HG03139 (cell line): Measurements from ENCODE around the gene SFMBT2.
"Not testable (repeated sequence)": the region's sequence is repeated elsewhere in the genome, so short reads cannot be mapped to it uniquely, and the experiment has no call there.

Experiments used
- ATAC-seq: cut with Tn5 transposase; IDR thresholded peaks from one replicate; pipeline ENCODE4 v1.9.1; 2021; ENCODE audit not compliant: unreplicated experiment

The SFMBT2 gene

DNA sequence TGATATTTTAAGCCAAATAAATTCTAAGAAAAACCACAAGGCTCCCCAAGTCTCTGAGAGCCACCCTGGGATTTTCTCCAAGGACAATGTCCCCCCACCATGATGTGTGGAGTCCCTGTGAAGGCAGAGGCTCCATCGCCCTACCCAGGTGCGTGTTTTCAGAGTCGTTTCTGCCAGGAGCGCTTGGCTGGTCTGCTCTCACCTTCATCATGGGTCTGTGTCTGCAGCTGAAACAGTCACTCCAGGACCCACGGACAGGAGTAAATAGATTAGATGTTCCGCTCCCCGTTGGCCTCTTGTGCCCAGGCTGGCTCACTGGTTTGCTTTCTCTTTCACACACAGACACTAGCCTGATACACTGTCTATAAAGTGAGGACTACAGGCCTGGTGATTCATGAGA, 217.5 kb downstream of the SFMBT2 start:
- no peak for ATAC-seq

DNA sequence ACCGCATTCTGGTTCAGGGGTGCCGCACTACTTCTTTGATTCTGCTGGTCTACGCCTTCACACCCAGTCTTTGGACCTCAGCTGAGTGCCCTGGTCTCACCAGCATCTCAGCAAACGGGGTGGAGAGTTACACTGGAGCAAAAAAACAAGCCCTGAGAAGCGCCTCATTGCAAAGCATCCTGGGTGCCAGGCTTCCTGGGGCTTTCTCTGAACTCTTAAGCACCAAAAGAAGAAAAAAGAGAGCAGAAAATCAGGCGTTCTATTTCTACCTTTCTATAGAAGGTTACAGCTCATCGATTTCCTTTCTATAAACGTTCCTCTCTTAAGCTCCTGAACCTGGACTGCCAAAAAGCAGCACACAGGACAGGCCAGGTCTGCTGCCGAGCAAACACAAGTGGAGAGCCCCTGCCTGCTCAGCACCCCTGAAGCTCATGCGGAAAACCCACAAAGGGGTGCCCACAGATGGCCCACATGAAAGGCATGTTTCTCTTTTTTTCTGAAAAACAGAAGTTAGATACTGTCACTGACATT, 217.9 kb downstream of the SFMBT2 start:
- ATAC-seq = no peak

GRCh38 chr10:7192061-7192460, 218.8 kb downstream of the SFMBT2 start:
- ATAC-seq = no peak

DNA sequence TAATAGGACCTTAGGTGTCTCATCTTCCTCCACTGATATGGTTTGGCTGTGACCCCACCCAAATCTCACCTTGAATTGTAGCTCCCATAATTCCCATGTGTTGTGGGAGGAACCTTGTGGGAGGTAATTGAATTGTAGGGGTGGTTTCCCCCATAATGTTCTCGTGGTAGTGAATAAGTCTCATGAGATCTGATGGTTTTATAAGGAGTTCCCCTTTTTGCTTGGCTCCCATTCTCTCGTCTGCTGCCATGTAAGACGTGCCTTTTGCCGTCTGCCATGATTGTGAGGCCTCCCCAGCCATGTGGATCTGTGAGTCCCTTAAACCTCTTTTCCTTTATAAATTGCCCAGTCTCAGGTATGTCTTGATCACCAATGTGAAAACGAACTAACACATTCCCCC, 220.1 kb downstream of the SFMBT2 start:
- not testable (repeated sequence) for ATAC-seq

DNA sequence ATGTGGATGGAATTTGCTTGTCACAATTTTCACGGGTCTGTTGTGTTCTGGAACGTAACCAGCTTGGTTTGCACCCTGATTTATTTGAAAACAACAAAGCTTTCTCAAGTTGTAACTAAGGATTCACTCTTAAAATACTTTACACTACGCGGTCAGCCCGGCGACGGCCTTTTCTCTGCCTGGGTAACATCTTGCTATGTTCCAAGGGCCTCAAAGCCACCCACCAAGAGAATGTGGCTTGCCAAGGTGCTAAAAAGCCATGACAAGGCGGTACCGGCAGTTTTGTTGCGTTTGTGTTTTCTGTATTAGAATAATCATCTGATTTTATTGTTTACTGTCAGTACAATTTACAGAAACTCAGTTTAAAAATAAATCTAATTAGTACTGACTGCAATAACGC, 220.9 kb downstream of the SFMBT2 start:
- ATAC-seq = no peak

- ATAC-seq = no peak
Measured at GRCh38 chr10:7188456-7189050, 222.3 kb downstream of the SFMBT2 start.

GRCh38 chr10:7186387-7187018, 224.3 kb downstream of the SFMBT2 start:
- no peak for ATAC-seq

- no peak for ATAC-seq
Measured at GRCh38 chr10:7185367-7185690, 225.5 kb downstream of the SFMBT2 start.

GRCh38 chr10:7184660-7185366, 226.0 kb downstream of the SFMBT2 start:
- ATAC-seq = no peak

DNA sequence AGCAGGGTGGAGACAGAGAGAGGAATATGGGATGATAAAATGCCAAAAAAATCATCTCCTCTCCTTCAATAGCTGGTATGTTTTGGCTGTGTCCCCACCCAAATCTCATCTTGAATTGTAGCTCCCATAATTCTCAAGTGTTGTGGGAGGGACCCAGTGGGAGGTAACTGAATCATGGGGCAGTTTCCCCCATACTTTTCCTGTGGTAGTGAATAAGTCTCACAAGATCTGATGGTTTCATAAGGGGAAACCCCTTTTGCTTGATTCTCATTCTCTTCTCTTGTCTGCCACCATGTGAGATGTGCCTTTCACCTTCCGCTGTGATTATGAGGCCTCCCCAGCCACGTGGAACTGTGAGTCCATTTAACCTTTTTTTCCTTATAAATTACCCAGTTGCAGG, 226.7 kb downstream of the SFMBT2 start:
- not testable (repeated sequence) for ATAC-seq

GRCh38 chr10:7182327-7182726, 228.5 kb downstream of the SFMBT2 start:
- ATAC-seq = not testable (repeated sequence)

DNA sequence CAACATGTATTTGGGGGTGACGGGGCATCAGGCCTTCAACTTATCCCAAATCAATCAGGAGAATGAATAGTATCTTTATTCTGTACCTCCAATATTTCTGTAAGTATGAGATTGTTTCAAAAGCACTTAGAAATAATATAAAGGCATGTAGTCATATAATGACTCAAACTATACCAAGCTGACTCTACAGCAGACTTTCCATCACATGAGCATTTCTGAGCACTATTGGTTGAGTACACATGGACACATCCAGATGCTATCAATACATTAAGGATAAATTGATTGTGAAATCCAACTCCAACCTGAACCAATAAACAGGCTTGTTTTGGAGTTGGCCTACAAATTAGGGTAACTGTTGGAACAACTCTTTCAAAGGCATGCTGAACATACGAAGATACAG, 229.4 kb downstream of the SFMBT2 start:
- no peak for ATAC-seq

DNA sequence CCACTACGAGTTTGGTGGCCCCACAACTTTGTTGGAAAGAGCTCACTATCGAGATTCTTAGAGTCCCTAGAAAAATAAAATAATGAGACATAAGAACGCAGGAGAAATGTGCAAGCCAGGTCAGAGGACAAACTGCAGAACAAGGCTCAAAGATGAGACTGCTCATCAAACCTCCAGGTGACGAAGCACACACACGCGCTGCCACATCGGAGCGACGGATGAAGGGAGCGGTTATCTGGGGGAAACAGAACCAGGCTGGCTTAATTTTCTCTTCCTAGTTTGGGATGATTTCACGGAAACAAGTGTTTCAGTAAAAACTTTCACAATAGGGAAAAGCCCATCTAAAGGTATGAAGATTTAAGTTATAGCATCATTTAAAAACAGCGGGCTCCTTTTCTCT, 231.3 kb downstream of the SFMBT2 start:
- ATAC-seq = no peak

DNA sequence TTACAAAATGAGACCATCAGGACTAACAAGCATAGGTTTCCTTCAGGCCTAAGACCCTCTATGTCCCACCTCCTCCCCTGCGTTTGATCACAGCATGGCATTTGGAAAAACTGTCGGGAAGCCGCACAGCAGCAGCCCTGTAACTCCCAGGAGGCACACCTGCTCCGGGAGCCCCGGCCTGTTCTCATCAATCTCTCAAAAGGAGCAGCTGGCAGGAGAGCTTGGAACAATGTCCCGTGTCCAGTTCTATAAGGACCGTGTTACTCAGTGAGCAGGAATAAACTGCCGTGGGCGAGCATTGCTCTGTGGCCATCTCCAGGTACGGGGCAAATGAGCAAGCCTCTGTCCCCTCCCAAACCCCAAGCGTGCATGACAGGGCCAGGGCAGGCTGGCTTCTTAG, 236.9 kb downstream of the SFMBT2 start:
- no peak for ATAC-seq

- ATAC-seq = no peak
Measured at GRCh38 chr10:7171825-7172224, 239.0 kb downstream of the SFMBT2 start.

GRCh38 chr10:7170626-7171322, 240.1 kb downstream of the SFMBT2 start:
- ATAC-seq = no peak

GRCh38 chr10:7168414-7168813, 242.4 kb downstream of the SFMBT2 start:
- ATAC-seq = no peak

DNA sequence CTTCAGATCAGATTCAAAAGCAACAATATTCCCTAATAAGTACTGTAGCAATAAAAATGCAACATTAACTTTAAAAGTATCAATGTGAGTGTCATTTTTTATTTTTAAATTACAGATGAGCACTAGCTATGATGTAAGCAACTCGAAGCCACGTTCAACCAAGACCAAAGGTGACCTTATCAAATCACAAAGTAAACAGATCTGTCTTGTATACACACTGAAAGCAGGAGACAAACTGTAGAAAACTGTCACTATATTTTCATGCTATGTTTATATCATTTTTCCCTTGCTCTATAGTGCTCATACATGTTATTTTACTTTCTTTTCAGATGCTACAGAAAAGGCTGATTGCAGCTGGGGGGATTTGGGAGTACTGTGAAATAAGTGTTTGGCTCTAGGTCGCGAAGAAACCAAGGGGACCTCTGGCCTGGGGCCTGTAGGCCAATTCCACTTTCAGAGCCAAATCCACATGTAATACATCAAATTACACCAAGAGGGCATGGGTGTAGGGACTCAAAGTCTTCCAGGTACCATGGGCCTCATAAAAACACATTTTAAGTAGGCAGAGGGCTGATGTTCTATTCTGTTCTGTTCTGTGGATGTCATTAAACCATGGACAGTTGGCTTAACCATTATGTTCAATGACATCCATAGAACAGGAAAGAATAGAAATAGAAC, 245.2 kb downstream of the SFMBT2 start:
- ATAC-seq = no peak

DNA sequence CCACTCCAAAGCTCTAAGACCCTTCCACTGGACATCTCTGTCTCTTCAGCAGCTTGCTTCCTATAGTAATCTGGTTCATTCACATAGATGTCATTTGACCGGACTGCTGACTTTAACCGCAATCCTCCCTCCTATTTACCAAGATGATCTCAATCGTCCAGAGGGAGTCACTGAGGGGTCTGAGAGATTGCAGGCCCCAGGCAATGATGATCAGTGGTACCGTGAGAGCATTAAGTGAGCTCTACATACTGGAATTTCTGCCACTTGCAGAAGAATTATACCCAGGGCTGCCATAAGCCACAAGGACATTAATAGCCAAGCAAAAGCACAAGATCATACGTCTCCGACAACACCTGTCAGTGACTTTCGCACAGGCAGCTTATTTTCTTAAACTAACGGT, 245.9 kb downstream of the SFMBT2 start:
- ATAC-seq = no peak

DNA sequence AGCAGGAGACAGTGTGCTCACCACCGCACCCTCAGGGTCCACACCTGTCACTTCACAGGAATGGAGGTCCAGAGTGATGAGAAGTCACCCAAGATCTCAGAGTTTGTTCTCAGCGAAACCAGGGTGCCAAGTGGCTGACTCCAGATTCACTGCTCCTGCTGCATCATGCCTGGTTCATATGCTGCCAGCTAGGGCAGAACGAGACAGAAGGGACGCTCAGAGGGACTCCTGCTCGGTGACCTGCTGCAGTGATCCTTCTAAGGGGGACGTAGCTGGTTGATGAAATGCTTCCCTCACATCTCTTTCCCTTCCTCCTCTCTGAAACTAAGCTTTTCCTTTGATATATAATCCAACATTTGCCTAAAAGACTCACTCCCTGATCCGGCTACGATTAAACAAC, 248.5 kb downstream of the SFMBT2 start:
- no peak for ATAC-seq
